Jurkat, Clone E6-1 (cell line): ENCODE data around the gene TTLL5.
A peak's percentile ranks its signal among the peaks of the same experiment; 100 is the strongest.
"Not testable (repeated sequence)": the region's sequence is repeated elsewhere in the genome, so short reads cannot be mapped to it uniquely, and the experiment has no call there.

Experiments used
- DNase-seq: peaks from one replicate; pipeline ENCODE4 v3.0.0-alpha.2; 2011; ENCODE audit warnings: low read depth, low spot score
- H3K4me3 ChIP-seq: 2 replicates; pipeline ENCODE4 v1.5.1; 2011; ENCODE audit warnings: mild to moderate bottlenecking, low read length, control low read depth, moderate library complexity

Gene TTLL5

GRCh38 chr14:75689012-75689411 is 28.0 kb downstream of the TTLL5 start:
- no peak for DNase-seq
- H3K4me3 ChIP-seq = no peak overlapping the region

- DNase-seq = no peak
Observed at GRCh38 chr14:75690010-75690409, 29.0 kb downstream of the TTLL5 start.

GRCh38 chr14:75695025-75695424 is 34.0 kb downstream of the TTLL5 start:
- not testable (repeated sequence) for H3K4me3 ChIP-seq, DNase-seq

More at GRCh38 chr14:75690010-75690409, 29.0 kb downstream of the TTLL5 start:
- H3K4me3 ChIP-seq = no peak overlapping the region

- no peak for DNase-seq
- H3K4me3 ChIP-seq = no peak overlapping the region
Observed at GRCh38 chr14:75697386-75697785, 36.3 kb downstream of the TTLL5 start.

GRCh38 chr14:75697918-75698317 is 36.9 kb downstream of the TTLL5 start:
- no peak for DNase-seq
- no peak overlapping the region for H3K4me3 ChIP-seq

- H3K4me3 ChIP-seq = no peak overlapping the region
- DNase-seq = no peak
Observed at GRCh38 chr14:75699331-75699730, 38.3 kb downstream of the TTLL5 start.

DNA sequence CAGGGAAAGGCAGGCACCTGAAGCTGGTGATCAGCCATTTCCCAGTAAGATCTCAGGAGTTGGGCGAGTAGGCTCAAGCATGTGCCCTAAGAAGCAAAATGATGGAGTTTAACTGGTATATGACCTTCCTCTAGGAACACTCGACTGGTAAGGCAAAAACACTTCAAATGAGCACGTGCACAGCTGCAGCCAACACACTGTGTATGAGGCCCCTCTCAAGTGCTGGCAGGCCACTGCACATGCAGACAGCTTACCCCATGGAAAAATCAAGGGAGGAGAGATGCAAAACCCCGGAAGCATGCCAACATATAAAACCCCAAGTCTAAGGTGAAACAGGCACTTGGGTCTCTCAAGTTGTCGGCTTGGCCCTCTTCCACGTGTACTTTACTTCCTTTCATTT is 39.2 kb downstream of the TTLL5 start:
- no peak for DNase-seq
- no peak overlapping the region for H3K4me3 ChIP-seq

DNA sequence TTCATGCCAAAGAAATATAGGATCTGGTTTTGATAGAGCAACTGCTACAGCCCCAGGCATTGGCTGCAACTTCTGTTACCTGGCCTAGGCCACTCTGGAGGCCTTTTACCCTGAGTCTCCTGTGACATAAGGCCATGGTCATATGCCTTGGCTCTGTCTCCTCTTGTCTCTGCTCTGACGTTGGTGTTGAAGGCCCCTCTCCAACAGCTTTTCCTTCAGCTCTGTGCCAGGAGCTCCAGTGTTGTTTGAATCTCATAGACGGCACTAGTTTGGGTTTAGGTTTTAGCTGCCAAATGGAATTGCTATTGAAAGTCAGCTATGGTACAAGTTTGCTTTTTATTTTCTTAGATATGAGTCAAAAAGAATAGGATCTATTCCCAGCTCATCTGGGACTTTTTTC is 41.1 kb downstream of the TTLL5 start:
- H3K4me3 ChIP-seq = no peak overlapping the region
- no peak for DNase-seq

GRCh38 chr14:75702616-75703261 is 41.7 kb downstream of the TTLL5 start:
- H3K4me3 ChIP-seq = no peak overlapping the region
- DNase-seq = no peak

- H3K4me3 ChIP-seq = no peak overlapping the region
- DNase-seq = no peak
Observed at GRCh38 chr14:75703467-75703866, 42.4 kb downstream of the TTLL5 start.

GRCh38 chr14:75705014-75705413 is 44.0 kb downstream of the TTLL5 start:
- no peak overlapping the region for H3K4me3 ChIP-seq
- DNase-seq = no peak

DNA sequence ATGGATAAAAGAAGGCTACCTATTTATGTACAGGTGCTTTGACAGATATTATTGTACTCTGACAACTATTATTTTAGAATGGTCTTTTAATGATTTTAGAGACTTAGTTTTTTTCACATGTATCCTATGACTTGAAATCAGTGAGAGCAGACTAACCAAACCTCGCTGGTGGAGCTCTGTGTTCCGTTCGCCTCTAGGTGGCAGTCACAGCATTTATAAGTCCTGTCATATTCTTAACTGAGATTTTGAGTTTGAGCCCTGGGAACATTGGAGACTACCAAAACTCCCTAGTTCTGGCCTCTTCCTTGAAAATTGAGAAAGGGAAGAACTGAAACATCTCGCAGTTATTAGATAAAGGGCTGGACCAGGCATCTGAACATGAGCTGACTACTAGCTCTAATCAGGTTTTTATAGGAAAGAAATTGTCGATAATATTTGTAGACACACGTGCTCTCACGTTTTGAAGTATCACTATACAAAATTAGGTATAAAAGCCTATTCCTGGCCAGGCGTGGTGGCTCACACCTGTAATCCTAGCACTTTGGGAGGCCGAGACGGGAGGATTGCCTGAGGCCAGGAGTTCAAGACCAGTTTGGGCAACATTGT is 48.3 kb downstream of the TTLL5 start:
- no peak overlapping the region for H3K4me3 ChIP-seq
- peak; percentile 71 for DNase-seq

DNA sequence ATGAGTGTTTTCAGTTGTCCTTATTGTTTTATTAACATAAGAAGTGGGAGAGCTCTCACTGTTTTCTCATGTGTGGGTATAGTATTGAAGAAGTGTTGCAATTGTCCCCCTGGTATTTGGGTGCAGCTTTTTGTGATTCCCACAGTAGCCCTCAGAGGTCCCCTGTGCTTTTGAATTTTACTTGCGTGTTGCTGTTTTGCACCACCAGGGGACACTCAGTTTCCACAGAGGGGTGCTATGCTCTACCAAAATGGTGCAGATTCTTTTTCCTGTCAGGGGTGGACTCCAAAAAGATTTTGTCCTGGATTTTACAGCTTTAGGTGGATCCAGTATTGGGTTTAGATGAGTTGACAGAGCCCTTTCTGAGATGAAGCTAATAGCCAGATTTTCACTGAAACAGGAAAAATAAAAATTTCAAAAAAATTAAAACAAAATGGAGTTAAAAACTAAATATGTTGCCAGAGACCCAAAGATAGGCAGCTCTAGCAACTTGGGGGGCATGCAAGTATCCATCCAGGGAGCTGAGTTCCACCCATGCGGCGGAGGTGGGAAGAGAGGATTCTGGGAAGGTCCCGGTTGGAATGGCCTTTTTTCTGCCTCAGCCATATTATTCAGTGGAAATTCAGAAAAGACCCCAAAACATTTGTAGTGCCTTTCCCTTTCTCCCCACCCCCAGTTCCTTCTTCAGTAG is 50.2 kb downstream of the TTLL5 start:
- no peak overlapping the region for H3K4me3 ChIP-seq
- DNase-seq = peak; percentile 44

- no peak overlapping the region for H3K4me3 ChIP-seq
- DNase-seq = no peak
Observed at GRCh38 chr14:75711796-75712211, 50.8 kb downstream of the TTLL5 start.

- no peak overlapping the region for H3K4me3 ChIP-seq
- DNase-seq = no peak
Observed at GRCh38 chr14:75714991-75715390, 53.9 kb downstream of the TTLL5 start.

GRCh38 chr14:75715926-75716780 is 55.1 kb downstream of the TTLL5 start:
- no peak overlapping the region for H3K4me3 ChIP-seq
- DNase-seq = no peak

DNA sequence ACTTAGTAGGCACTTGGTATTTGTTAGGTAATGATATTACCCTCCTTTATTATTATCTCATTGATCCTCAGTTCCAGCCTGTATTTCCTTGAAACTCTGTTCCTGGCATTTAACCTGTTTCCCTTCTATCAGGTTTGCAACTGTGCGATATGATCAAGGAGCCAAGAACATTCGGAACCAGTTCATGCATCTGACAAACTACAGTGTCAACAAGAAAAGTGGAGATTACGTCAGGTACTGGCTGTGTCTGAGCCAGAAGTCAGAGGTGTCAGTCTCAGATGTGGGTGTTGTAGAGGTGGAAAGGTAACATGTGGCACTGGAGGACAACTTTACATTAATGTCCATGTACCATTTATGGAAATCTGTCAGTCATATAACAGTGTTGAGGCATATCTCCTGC is 56.7 kb downstream of the TTLL5 start:
- no peak for DNase-seq
- H3K4me3 ChIP-seq = no peak overlapping the region

DNA sequence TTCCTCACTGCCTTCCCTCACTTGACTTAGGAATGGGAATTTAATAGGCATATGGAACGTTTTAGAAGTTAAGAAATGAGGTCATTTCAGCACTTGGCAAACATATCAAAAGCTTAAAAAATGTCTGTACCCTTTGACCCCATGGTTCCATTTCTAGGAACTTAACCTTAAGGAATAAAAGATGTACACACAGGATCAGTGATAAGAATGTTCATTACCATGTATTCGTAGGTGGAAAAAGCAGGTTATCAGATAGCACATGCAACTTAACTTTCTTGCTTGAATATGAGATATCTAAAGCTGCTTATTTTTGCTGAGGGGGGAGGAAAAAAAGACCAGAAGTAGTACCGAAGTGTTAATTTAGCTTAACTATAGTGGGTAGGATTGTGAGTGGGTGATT is 57.2 kb downstream of the TTLL5 start:
- H3K4me3 ChIP-seq = no peak overlapping the region
- DNase-seq = no peak

GRCh38 chr14:75720116-75720515 is 59.1 kb downstream of the TTLL5 start:
- DNase-seq = no peak
- H3K4me3 ChIP-seq = no peak overlapping the region
